GM12872 (cell line): Measurements from ENCODE around the gene DNAJB11.

ENCODE experiments used
- TF ChIP-seq, protein P1 (sequence below): IDR thresholded peaks from 3 replicates; pipeline ENCODE4 v1.5.1; 2011; ENCODE audit warnings: low read depth, mild to moderate bottlenecking, low read length, moderate library complexity; ENCODE audit not compliant: insufficient read depth

DNAJB11 gene

DNA sequence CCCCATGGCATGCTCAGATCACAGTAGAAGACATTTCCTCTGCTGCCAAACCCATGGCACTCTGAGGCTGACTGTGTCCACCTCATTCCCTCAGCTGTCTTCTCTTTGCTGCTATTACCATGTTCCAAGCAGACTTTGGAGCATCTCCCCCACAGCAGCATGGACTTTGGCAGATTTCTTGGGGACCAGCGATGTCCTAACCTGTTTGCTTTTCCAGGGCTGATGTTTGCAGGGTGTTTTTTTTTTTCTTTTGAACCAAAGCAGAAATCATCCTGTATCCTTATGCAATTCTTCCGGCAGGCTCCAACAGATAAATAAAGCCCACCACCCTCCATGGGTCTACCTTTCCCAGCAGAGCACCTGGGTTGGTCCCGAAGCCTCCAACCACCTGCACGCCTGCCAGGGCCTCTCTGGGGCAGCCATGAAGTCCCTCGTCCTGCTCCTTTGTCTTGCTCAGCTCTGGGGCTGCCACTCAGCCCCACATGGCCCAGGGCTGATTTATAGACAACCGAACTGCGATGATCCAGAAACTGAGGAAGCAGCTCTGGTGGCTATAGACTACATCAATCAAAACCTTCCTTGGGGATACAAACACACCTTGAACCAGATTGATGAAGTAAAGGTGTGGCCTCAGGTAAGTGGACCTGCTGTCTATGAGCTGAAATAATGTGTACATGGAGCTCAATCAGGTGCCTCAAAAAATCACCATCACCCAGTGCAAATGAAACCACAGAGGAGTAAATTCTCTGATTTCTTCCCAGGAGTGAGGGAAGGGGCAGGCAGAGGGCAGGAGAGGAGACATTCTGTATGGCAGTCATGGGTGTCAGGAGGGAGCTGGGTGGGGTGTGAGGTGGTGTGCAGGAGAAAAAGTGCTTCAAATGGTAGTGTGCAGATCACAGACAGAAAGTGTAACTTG is 42.5 kb downstream of the DNAJB11 start, which contains the start of gene AHSG:
Gene AHSG, plus strand, starts transcription at position 340 of the 916 bp plus-strand sequence. Its CDS starts 82 bp downstream, at position 422.
- TF ChIP-seq, protein P1, sequence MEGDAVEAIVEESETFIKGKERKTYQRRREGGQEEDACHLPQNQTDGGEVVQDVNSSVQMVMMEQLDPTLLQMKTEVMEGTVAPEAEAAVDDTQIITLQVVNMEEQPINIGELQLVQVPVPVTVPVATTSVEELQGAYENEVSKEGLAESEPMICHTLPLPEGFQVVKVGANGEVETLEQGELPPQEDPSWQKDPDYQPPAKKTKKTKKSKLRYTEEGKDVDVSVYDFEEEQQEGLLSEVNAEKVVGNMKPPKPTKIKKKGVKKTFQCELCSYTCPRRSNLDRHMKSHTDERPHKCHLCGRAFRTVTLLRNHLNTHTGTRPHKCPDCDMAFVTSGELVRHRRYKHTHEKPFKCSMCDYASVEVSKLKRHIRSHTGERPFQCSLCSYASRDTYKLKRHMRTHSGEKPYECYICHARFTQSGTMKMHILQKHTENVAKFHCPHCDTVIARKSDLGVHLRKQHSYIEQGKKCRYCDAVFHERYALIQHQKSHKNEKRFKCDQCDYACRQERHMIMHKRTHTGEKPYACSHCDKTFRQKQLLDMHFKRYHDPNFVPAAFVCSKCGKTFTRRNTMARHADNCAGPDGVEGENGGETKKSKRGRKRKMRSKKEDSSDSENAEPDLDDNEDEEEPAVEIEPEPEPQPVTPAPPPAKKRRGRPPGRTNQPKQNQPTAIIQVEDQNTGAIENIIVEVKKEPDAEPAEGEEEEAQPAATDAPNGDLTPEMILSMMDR, result no peak

DNA sequence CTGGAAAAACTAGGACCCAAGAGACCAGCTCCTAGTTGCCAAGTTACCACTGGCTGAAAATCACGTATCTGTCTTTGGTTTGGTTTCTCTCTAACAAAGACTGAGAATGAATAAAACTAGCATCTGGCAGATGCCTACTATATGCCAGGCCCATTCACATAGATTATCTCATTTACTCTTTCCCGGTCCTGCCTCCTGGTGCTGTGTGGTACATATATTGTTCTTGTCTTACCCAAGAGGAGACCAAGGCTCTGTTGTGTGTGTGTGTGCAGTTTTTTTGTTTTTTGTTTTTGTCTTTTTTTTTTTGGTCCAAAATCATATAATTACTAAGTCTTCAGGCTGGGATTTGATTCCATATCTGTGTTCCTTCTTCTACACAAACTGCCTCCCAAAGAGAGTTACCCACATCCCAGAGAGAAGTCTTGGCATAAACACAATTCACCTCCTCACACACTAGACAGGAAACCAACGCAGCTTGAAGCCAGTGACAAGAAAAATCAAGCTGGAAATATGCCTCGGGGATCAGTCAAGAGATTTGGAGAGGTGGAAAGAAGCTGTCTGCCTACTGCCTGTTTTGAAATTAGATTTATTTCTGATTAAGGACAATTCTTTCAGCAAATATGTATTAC is 43.2 kb downstream of the DNAJB11 start:
- TF ChIP-seq, protein P1, result no peak

DNA sequence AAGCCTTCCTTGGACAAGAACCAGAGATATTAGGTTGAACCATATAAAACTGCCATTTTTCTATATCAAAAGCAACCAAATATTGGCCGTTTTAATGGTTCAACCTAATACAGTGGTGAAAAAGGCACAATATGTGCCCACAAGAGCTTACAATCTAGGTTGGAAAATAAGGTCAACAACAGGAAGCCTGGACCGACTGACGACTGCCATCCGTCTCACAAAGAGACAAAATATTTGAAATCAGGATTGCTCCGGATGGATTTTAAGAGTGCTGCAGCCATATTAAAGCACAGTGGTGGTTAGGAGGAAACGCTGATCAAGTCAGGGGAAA is 43.7 kb downstream of the DNAJB11 start:
- TF ChIP-seq, protein P1, result no peak

DNA sequence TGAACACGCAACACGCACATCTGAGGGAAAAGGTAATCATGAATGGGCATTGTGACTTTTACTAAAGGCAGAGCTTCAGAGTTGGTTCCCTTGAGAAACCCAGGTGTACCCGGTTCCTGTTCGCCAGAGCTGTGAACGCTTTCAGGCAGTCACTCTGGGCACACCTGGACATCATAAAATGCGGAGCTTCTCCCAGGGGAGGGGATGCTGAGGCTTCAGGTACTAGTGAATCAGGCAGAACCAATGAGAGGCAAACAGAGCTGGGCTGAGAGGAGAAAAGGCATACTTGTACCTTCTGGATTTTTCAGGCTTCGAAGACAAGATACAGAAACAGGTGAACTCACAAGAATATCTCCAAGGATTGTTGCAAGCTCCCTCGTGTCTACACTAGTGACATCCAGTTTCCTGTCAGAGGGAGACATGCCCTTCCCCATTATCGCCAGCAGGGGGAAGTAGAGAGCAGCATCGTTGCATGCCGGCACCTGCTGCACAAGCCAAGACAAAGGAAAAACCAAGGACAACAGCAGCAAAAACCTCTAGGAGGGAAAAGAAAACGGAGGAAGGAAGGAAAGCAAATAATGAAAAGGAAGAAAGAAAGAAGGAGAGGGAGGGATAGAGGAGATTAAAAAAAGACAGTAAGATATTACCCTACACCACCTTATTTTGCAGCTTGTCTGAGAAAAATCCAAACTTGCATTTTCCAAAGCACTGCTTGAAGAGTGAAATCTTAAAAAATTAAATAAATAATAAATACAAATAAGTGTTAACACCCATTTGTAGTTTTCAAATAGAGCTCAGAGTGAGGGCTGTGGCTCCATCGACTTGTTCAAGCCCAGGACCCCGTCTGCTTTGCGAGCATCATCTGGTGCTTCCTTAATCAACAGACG is 44.3 kb downstream of the DNAJB11 start:
- TF ChIP-seq, protein P1, result peak; percentile 97

DNA sequence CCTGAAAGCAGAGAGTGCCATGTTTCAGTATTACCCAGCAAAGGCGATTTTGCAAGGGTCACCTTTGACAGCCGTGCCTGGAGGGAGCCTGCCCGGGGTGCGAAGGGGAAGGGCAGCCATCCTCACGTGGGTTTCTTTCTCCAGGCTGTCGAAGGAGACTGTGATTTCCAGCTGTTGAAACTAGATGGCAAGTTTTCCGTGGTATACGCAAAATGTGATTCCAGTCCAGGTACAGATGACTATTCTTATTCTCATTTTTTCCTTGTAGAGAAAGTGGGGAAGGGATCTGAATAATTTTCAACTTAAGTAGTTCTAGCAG is 45.7 kb downstream of the DNAJB11 start:
- TF ChIP-seq, protein P1, result no peak

DNA sequence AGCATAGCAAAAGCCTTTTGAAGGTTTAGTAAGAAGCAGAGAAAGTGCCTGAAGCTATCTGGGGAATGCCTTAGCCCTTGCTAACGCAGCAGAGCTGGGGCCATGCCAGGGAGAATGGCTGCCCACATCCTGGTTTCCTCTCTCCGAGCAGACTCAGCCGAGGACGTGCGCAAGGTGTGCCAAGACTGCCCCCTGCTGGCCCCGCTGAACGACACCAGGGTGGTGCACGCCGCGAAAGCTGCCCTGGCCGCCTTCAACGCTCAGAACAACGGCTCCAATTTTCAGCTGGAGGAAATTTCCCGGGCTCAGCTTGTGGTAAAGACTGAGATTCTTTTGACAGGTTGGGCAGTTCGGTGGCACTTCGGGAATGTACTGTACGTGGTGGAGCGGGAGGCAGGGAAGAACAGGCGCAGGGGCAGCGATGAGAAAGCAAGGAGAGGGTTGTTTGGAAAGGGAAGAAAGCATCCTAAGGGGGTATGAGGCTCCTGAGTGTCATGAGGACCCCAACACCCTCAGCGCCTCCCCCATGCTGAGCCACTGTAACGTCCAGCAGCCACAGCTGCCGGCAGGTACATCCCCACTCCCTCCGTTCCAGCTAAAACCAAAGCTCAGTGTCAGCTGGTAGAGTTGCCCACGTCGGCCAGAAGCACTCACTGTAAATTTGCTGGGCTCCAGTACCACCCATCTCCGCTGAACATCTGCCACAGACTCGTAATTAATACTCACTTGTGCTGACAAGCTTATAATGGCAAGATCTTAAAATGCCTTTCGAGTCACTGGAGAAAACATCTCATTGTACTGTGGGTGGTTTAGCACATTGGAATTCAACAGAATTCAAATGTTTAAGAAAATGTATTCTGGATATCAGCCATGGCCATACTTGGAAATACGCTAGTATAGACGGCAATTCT is 46.8 kb downstream of the DNAJB11 start:
- TF ChIP-seq, protein P1, result peak; percentile 94
